Activated effector memory CD4-positive, alpha-beta T cell treated with anti-CD3 and anti-CD28 coated beads, Interleukin-2, amount 50 U/mL, for 16 hours (primary cell): ENCODE measurements around the gene WWC1.

Source experiments
- DNase-seq: peaks from one replicate; pipeline ENCODE4 v3.0.0-alpha.2; 2020

WWC1 gene

GRCh38 chr5:168291342-168291963 is at the start of gene WWC1:
TSS of gene WWC1 (plus strand) at chr5:168291645. CDS start at chr5:168292153, 508 bp downstream.
- DNase-seq = peak; percentile 87

GRCh38 chr5:168244838-168245559 is 46.4 kb upstream of the WWC1 start:
- no peak for DNase-seq

DNA sequence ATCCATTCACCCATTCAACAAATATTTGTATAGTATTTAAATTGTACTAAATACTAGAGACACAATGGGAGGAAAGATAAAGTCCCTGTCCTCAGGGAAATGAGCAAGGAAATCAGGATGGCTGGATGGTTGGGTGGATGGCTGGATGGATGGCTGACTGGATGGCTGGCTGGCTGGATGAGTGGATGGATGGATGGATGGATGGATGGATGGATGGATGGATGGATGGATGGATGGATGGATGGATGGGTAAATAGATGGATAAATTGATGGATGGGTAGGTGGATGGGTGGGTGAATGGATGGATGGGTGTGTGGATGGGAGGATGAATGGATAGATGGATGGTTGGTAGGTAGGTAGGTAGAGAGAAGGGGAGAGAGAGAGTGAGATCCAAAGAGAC is 41.5 kb upstream of the WWC1 start:
- no peak for DNase-seq

DNA sequence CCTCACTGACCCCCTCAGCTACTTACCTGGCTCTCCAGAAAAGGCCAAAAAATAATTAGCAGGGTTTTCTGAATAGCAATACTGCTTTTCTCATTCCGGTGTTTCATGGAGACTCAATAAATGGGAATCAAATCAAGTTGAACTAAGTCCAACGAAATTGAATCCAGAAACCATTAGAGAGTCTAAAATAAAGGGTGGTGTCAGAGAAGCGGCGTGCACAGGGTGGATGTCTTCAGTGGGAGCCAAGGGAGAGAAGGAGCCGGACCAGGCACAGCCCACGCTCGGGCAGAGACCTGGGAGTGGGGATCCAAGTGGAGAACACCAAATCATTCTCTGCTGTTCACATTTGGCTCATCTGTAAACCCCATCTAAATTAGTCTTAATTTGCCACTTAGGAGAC is 40.2 kb upstream of the WWC1 start:
- no peak for DNase-seq

DNA sequence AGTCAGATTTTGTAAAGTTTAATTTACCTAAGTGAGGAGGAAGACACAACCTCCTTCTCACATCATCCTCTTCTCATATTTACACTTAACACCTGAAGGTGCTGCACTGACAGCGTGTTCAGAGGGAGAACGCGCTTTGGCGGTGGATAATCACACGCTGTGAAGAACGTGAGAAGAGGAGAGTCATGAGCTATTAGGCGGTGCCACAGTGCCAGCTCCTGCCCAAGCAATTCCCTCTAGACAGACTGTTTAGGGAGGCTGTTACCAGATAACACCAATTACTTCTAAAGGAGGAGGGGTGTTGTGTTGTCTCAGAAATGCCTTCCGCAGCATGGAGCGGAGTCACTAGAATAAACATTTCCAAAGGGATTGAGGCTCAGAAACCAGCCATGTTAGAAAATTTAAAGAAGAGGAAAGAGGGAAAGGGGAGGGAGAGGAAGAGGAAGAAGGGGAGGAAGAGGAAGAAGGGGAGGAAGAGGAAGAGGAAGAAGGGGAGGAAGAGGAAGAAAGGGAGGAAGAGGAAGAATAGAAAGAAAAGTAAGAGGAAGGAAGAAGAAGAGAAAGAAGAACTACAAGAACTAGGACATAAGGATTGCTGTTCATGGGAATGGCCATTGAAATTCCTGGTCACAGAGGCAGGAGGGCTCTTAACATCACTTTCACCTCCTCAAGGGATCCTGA is 37.3 kb upstream of the WWC1 start:
- no peak for DNase-seq

GRCh38 chr5:168260353-168261226 is 30.9 kb upstream of the WWC1 start:
- no peak for DNase-seq

GRCh38 chr5:168261227-168261571 is 30.2 kb upstream of the WWC1 start:
- DNase-seq = no peak

GRCh38 chr5:168262042-168262743 is 29.3 kb upstream of the WWC1 start:
- no peak for DNase-seq

GRCh38 chr5:168263121-168263520 is 28.3 kb upstream of the WWC1 start:
- DNase-seq = no peak

DNA sequence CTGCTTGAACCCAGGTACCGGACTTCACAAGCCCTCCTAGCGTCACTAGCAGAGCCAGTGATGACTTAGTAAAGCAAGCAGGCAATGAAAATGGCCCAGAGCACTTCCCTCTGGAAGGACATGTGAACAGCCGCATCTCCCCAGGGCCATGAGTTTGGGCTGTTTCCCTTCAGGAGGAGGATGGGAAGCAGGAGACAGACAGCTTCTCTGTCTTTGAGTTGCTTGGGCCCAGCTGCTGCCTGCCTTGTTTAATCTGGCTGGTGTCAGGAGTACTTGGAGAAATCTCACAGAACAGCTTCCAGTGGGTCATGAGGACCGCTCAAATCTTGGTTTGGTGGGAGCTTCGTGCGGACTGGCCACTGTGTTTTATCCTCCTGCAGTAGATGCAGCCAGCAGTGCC is 25.4 kb upstream of the WWC1 start:
- no peak for DNase-seq

DNA sequence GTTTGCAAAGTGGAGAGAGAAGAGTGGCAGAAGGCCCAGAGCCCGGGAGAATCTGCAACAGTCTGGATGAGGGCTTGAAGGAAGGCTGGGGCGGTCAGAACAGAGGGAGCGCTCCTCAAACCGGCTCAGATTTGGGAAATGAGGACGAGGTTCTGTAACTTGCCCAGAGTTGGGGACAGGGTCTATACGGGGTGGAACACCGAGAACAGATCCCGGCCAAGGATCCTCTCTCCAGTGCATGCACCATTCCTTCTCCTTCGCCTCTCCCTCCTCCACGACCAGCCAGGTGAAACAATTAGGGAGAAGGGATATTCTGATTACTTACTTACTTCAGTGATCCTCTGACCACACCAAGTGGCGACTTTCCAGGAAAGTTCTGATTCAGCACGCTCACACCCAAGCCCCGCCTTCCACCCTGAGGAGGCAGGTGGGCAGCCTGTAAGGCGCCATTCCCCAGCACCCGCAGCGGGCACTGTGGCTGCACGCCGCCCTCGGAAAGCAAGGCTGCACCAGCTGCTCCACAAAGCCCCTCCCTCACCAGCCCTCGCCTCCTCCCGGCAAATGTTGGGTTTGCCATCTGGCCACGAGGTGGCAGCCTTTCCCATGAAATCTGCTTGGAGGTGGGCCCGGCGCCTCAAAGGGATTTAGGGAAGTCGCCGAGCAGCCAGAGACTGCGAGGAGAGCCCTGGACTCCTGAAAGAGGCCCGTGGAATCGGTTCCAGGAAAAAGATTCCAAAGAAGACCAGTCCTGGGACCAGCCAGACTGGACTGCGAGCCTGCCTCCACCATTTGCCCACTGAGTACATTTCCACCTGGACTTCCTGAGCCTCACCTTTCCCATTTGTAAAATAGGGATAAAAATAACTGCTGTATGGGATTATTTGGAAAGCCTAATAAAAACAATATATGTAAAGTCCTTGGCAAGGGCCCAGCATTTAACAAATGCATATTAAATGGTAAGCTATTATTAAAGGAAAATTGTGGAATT is 22.2 kb upstream of the WWC1 start:
- DNase-seq = peak; percentile 89

- no peak for DNase-seq
Measured at GRCh38 chr5:168269937-168270330, 21.5 kb upstream of the WWC1 start.

DNA sequence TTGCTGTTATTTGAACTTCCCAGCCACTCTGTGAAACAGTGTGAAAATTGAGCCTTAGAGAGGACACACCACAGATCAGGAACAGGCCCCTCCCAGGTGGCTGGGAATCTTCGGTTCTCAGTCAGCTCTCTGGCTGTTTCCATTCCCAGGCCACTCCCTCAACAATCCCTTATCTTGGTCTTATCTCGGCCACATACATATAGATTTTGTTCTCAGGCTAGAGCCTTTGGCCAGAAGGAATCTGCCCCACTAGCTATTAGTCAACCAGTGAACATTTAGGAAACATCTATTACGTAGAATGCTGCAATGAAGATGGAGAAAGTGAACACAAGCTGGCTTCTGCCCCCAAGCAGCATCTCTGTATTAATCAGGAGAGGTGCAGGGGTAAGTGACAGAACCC is 21.0 kb upstream of the WWC1 start:
- DNase-seq = no peak

DNA sequence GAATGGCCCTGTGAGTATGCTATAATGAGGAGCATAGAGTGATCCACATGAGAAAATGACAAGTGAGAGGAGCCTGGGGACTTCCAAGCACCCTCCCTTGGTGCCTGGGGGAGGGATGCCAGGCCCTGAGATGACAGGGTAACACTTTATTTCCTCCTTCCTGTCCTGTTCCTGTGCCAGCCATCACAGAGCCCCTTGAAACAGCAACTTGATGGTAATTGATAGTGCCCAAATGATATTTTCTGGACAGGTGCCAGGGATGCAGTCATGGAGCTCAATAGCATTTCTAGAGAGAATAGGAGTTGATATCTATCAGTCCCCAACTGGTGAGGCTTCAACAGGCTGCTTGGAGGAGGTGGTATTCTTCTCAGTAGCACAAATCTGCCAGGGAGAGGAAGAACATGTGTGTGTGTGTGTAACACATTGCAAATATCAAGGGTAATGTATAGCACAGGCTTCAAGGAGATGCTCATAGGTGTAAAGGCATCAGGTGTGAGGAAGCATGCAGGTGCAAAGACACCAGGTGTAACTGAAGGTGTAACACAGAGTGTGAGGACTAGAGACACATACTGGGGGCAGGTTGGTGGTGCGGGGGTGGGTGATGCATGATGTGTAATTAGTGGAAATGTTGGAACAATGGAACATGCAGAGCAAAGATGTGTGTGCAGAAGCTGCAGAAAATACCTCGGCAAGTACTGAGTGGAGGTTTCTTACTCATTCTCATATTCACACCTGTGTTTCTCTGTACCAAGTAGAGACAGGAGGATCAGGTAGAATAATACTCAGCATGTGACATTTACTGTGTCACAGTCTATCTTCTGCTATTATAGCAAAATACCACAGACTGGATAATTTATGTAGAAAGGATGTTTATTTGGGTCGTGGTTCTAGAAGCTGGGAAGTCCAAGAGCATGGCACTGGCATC is 18.1 kb upstream of the WWC1 start:
- DNase-seq = no peak

- no peak for DNase-seq
Measured at GRCh38 chr5:168274406-168274805, 17.0 kb upstream of the WWC1 start.

- DNase-seq = no peak
Measured at GRCh38 chr5:168275940-168276339, 15.5 kb upstream of the WWC1 start.

GRCh38 chr5:168282120-168282519 is 9.3 kb upstream of the WWC1 start:
- no peak for DNase-seq

DNA sequence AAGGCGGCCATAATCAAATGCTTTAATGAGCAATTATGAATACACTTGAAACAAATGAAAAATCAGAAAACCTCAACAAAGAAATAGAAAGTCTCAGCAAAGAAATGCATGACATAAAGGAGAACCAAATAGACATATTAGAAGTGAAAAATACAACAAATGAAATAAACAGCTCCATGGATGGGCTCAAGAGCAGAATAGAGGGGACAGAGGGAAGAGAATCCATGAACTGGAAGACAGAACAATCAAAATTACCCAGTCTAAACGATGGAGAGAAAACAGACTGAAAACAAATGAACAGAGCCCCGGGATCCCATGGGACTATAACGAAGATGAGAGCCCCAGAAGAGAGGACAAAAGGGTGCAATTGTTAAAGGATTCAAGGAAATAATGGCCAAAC is 6.6 kb upstream of the WWC1 start:
- DNase-seq = no peak

DNA sequence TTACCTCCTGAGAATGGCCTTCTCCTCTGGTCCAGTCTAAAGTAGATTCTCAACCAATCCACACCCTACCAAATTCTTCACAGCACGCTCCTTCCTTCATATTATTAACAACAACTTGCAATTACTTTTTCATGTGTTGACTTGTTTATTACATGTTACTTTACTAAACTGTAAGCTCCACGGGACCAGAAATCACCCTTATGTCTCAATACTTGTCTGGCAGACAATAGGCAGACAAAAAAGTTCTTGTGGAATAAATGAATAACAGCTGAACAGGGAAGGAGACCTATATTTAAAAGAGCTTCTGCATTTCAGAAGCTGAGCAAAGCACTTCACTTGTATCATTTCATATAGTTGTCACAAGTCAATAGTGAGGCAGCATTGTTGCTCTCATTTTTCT is 5.7 kb upstream of the WWC1 start:
- DNase-seq = no peak

- no peak for DNase-seq
Measured at GRCh38 chr5:168286386-168286785, 5.1 kb upstream of the WWC1 start.
